GM19351 (cell line): ENCODE data around the gene NXPH4.

ENCODE experiments used
- ATAC-seq: cut with Tn5 transposase; IDR thresholded peaks from one replicate; pipeline ENCODE4 v1.9.1; 2021; ENCODE audit warnings: mild to moderate bottlenecking, moderate library complexity; ENCODE audit not compliant: unreplicated experiment

The NXPH4 gene

DNA sequence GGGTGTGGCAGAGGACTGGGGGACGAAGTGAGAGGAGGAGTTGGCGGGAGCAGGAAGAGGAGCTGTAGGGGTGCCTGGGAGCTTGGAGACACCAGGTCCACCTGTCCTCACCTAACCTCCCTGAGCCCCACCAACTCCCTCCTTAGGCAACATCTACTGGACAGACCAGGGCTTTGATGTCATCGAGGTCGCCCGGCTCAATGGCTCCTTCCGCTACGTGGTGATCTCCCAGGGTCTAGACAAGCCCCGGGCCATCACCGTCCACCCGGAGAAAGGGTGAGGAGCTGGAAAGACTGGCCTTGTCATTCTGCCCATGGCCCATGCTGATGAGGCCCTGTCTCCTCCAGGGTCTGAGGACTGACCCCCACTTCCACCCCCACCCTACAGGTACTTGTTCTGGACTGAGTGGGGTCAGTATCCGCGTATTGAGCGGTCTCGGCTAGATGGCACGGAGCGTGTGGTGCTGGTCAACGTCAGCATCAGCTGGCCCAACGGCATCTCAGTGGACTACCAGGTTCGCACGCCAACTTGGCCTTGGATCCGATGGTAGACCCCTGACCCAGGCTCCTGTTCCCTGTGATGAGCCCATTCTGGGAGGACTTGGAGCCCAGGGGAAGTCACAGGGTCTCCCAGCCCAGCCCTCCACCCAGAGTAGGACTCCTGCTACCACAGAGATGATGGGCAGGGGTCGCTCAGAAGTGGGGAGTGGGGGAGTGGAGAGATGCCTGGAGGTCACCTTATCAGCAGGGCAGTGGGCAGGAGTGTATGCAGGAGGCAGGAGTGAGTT is 32.5 kb upstream of the NXPH4 start:
- ATAC-seq = no peak

DNA sequence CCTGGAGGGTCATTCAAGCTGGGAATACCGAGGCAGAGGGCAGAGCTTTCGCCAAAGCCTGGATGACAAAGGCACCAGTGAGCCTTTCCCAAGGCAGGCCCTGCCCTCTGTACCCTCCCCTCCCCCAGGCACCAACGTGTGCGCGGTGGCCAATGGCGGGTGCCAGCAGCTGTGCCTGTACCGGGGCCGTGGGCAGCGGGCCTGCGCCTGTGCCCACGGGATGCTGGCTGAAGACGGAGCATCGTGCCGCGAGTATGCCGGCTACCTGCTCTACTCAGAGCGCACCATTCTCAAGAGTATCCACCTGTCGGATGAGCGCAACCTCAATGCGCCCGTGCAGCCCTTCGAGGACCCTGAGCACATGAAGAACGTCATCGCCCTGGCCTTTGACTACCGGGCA is 31.2 kb upstream of the NXPH4 start:
- no peak for ATAC-seq

GRCh38 chr12:57185906-57186508 is 30.6 kb upstream of the NXPH4 start:
- no peak for ATAC-seq

GRCh38 chr12:57187222-57188089 is 29.1 kb upstream of the NXPH4 start:
- no peak for ATAC-seq

DNA sequence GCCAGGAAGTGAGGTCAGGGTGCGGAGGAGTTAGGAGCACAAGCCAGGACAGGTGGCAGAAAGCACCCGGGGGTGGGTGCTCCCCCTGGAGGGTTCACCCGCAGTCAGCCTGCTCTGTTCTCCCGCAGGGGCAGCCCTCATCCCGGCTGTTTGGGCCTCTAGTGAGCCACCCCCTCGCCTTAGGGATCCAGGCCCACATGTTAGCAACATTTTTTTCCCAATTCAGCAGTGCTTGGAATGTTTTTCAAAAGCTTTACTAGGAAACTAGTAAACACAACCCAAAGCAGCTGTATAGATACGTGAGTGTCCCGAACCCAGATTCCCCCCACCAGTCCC is 28.5 kb upstream of the NXPH4 start:
- no peak for ATAC-seq

- ATAC-seq = no peak
Observed at GRCh38 chr12:57190037-57190436, 26.6 kb upstream of the NXPH4 start.

DNA sequence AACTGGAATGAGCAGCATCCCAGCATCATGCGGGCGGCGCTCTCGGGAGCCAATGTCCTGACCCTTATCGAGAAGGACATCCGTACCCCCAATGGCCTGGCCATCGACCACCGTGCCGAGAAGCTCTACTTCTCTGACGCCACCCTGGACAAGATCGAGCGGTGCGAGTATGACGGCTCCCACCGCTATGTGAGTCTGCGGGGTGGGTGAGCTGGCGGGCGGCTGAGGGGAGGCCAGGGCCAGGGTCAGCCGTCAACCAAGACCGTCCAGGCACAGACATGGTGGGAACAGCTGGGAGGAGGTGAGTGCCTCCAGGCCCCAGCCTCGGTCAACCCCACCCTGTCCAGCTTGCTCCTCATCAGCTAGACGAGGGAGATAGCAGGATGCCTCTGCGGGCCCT is 25.8 kb upstream of the NXPH4 start:
- ATAC-seq = no peak

DNA sequence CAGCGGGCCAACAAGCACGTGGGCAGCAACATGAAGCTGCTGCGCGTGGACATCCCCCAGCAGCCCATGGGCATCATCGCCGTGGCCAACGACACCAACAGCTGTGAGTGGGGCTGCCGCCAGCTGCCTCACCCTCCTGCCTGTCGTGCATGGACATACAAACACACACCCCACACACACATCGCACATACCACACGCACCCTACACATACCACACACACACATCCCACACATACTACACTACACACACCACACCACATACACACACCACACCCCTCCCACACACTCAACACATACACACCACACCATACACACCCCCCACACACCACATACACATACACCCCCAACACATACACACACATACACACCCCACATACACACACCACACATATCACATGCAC is 25.2 kb upstream of the NXPH4 start:
- ATAC-seq = no peak

DNA sequence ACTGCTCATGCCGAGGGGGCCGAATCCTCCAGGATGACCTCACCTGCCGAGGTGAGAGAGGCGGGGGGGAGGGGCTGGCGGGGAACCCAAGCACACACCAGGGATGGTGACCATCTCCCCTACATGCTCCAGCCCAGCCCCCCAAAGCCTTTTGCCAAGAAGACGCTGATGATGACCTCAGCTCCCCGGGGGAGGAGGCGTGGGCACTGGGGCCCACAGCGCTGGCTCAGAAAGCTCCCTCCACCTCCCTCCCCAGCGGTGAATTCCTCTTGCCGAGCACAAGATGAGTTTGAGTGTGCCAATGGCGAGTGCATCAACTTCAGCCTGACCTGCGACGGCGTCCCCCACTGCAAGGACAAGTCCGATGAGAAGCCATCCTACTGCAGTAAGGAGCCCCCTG is 23.7 kb upstream of the NXPH4 start:
- ATAC-seq = no peak

GRCh38 chr12:57193706-57194245 is 22.8 kb upstream of the NXPH4 start:
- no peak for ATAC-seq

- no peak for ATAC-seq
Observed at GRCh38 chr12:57194253-57194652, 22.3 kb upstream of the NXPH4 start.

- no peak for ATAC-seq
Observed at GRCh38 chr12:57195186-57195585, 21.4 kb upstream of the NXPH4 start.

DNA sequence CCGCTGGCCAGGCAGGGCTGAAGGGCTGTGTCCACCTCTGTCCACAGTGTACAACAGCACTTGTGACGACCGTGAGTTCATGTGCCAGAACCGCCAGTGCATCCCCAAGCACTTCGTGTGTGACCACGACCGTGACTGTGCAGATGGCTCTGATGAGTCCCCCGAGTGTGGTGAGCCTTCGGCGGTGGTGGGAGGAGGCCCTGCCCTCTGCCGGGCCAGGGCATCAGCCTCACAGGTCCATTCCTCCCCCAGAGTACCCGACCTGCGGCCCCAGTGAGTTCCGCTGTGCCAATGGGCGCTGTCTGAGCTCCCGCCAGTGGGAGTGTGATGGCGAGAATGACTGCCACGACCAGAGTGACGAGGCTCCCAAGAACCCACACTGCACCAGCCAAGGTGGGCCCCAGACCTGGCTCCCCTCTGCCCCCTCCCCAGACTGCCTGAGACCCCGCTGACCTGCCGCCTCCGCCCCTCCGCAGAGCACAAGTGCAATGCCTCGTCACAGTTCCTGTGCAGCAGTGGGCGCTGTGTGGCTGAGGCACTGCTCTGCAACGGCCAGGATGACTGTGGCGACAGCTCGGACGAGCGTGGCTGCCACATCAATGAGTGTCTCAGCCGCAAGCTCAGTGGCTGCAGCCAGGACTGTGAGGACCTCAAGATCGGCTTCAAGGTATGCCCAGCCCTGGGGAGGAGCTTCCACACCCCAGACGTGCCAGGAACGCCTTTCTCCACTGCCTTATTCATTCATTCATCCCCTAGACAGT is 20.8 kb upstream of the NXPH4 start:
- no peak for ATAC-seq

GRCh38 chr12:57196439-57196838 is 20.2 kb upstream of the NXPH4 start:
- no peak for ATAC-seq

DNA sequence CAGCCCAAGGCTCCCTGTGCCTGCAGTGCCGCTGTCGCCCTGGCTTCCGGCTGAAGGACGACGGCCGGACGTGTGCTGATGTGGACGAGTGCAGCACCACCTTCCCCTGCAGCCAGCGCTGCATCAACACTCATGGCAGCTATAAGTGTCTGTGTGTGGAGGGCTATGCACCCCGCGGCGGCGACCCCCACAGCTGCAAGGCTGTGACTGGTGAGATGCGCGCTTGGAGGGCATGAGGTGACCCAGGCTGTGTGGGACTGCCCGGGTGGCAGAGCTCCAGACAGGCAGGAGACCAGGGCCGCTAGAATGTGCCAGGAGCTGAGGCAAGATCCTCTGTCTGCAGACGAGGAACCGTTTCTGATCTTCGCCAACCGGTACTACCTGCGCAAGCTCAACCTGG is 19.6 kb upstream of the NXPH4 start:
- ATAC-seq = no peak

DNA sequence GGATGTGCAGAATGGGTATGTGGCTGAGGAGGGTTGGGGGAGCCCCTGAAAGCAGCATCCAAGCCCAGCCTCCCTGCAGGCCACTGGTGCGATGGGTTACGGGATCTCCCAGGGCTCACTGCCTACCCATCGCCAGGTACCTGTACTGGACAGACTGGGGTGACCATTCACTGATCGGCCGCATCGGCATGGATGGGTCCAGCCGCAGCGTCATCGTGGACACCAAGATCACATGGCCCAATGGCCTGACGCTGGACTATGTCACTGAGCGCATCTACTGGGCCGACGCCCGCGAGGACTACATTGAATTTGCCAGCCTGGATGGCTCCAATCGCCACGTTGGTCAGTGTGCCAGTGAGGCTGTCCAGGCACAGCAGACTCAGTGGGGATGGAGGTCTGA is 18.3 kb upstream of the NXPH4 start:
- ATAC-seq = no peak

GRCh38 chr12:57199191-57199590 is 17.4 kb upstream of the NXPH4 start:
- ATAC-seq = no peak

DNA sequence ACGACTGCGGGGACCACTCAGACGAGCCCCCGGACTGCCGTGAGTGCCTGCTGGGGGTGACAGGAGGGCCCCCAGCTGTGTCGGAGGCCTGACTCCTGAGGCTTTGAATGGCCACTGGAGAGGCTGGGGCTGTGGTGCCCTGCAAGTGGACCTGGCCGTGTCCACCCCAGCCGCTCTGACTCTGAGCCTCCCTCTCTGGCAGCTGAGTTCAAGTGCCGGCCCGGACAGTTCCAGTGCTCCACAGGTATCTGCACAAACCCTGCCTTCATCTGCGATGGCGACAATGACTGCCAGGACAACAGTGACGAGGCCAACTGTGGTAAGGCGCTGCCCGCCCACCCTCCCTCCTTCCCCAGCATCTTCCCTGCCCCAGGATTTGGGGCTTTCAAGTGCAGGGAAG is 16.1 kb upstream of the NXPH4 start:
- ATAC-seq = no peak

DNA sequence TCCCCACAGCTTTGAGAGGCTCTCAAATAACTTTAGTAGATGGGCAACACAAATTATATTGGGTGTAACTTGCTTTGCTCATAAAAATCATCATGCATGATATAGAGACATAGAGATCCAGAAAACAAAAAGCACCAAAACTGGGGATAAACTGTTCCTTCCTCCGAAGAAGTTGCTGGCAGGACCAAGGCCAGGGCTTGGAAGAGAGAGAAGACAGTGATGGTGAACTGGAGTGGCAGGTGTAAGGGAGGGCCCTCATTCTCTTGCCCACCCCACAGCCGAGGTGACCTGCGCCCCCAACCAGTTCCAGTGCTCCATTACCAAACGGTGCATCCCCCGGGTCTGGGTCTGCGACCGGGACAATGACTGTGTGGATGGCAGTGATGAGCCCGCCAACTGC is 15.4 kb upstream of the NXPH4 start:
- ATAC-seq = no peak

- ATAC-seq = no peak
Observed at GRCh38 chr12:57201631-57202030, 15.0 kb upstream of the NXPH4 start.

DNA sequence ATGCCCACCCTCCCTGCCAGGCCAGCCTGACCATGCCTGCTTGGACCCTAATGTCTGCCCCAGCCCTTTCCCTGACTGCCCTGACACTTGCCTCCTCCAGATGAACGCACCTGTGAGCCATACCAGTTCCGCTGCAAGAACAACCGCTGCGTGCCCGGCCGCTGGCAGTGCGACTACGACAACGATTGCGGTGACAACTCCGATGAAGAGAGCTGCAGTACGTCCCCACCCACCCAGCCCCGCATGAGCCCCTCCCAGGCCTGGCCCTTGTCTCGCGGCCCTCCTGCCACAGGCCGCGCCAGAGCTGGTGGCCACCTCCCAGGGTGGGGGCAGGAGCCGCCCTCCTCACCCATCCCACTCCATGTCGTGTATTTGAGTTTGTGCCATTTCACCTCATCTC is 14.3 kb upstream of the NXPH4 start:
- no peak for ATAC-seq
